ENCODE results near the gene GTF2A1L. TPM values are rescaled to one million over a fixed set of nuclear protein-coding genes. Genes with fewer than 3 reads are reported as not detected.
"Not testable (repeated sequence)": the region's sequence is repeated elsewhere in the genome, so short reads cannot be mapped to it uniquely, and the experiment has no call there.

The GTF2A1L gene
- total RNA-seq, 1 donor from 2014 or later: not detected

DNA sequence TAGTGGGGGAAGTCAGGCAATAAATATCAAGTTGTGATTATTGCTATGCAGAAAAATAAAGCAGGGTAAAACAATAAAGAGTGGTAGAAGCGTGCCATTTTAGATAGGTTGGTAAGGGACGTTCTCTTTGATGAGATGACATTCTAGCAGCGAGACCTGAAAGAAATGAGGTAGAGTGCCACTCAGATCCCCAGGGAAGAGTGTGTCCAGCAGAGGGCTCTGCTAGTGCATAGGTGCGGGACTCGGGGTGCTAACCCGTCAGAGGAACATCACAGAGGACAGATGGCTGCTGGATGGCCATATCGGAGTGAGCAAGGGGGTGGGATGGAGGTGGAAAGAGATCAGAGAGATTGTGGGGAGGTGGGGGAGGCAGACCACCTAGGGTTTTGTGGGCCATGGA is 16.3 kb upstream of the GTF2A1L start:
- H3K27me3 Mint-ChIP-seq (ENCODE audit: unreplicated experiment): no peaks in the 10 kb centered on the region
- H3K36me3 Mint-ChIP-seq (ENCODE audit: low read depth, unreplicated experiment): no peaks in the 10 kb centered on the region
- no peaks in the 10 kb centered on the region for H3K4me1 Mint-ChIP-seq (ENCODE audit: unreplicated experiment)
- DNase-seq (ENCODE audit: low spot score): peak; percentile 28
- TF ChIP-seq CTCF (IDR thresholded peaks at IDR 0.05; ENCODE audit: unreplicated experiment): no peak
- no peak overlapping the region for H3K4me3 Mint-ChIP-seq (ENCODE audit: unreplicated experiment)
- no peak overlapping the region for H3K27ac Mint-ChIP-seq (ENCODE audit: unreplicated experiment)
- no peaks in the 10 kb centered on the region for H3K9me3 Mint-ChIP-seq (ENCODE audit: unreplicated experiment)

DNA sequence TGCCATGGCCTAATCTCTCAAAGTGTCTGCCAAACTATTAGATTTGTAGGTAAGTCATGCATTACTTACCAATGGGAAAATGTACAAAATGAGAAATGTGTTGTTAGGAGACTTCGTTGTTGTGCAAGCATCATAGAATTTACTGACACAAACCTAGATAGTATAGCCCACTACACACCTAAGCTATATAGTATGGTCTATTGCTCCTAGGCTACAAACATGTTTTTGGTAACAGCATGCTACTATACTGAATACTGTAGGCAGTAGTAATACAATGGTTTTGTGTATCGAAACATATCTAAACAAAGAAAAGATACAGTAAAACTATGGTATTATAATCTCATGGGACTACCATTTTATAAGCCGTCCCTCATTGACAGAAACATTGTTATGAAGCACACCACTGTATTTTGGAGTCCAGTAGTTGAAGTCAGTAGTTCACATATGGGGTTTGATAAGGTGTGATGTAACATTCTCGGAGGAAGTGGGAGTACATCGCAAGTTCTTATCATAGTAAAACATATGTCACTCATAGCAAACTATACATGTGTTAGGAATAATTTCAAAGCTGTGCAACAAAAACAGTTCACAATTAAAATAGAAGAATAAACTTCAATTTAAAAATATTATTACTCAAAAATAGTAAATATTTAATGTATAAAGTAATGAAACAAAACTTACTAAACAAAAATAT is 12.0 kb upstream of the GTF2A1L start:
- Mint-ChIP-seq H3K36me3 (ENCODE audit: low read depth, unreplicated experiment) (no peaks in the 10 kb centered on the region), H3K27me3 (ENCODE audit: unreplicated experiment) (peaks cover 1% of the 10 kb centered on the region), H3K9me3 (ENCODE audit: unreplicated experiment) (no peaks in the 10 kb centered on the region), H3K4me1 (ENCODE audit: unreplicated experiment) (no peaks in the 10 kb centered on the region), H3K27ac (ENCODE audit: unreplicated experiment) (no peak overlapping the region), H3K4me3 (ENCODE audit: unreplicated experiment) (no peak overlapping the region)
- no peak for DNase-seq (ENCODE audit: low spot score)
- TF ChIP-seq CTCF (IDR thresholded peaks at IDR 0.05; ENCODE audit: unreplicated experiment): no peak

DNA sequence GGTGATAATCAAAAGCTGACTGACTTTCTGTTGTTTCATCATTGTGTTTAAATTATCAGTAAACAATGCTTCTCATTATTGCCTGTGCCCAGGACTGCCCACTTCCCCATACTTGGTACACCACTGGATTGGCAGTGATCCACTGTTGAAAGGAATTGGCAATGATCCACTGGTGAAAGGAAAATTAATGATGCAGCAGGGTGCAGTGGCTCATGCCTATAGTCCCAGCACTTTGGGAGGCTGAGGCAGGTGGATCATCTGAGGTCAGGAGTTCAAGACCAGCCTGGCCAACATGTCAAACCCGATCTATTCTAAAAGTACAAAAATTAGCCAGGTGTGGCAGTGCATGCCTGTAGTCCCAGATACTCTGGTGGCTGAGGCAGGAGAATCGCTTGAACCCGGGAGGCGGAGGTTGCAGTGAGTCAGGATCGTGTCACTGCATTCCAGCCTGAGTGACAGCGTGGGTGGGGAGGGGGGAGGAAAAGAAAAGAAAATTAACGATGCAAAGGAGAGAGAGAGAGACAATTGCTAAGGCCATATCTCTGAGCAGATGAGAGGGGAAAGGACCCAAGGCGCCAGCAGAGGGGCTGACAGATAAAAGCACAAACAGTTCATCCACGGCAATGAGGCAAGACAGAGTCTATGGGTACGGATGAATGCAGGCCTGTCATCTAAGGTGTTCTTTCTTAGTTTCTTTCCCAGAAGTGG is 10.2 kb upstream of the GTF2A1L start:
- H3K27me3 Mint-ChIP-seq (ENCODE audit: unreplicated experiment): peaks cover 1% of the 10 kb centered on the region

DNA sequence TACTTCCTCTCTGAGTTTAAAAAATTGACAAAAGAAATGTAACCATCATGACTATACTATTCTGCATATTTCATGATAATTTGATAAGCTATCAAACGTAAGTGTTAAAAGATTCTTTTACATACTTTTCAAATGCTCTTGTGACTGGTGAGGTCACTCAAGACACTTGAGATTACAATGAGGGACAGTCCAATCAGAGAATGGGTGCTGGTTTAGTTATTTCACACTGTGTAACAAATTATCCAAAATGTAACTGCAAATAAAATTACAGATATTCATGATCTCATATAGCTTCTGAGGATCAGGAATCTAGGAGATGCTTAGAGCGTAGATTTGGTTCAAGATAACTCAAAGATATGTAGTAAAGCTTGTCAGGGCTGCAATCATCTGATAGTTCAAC is 4.4 kb upstream of the GTF2A1L start:
- TF ChIP-seq CTCF (IDR thresholded peaks at IDR 0.05; ENCODE audit: unreplicated experiment): no peak
- Mint-ChIP-seq H3K27me3 (ENCODE audit: unreplicated experiment) (peaks cover 3% of the 10 kb centered on the region), H3K4me1 (ENCODE audit: unreplicated experiment) (no peaks in the 10 kb centered on the region), H3K4me3 (ENCODE audit: unreplicated experiment) (no peak overlapping the region), H3K27ac (ENCODE audit: unreplicated experiment) (no peak overlapping the region), H3K36me3 (ENCODE audit: low read depth, unreplicated experiment) (peaks cover 5% of the 10 kb centered on the region), H3K9me3 (ENCODE audit: unreplicated experiment) (no peaks in the 10 kb centered on the region)
- DNase-seq (ENCODE audit: low spot score): no peak

More for the DNA sequence above, 10.2 kb upstream of the GTF2A1L start:
- no peak for TF ChIP-seq CTCF (IDR thresholded peaks at IDR 0.05; ENCODE audit: unreplicated experiment)
- Mint-ChIP-seq H3K4me3 (ENCODE audit: unreplicated experiment) (no peak overlapping the region), H3K9me3 (ENCODE audit: unreplicated experiment) (no peaks in the 10 kb centered on the region), H3K4me1 (ENCODE audit: unreplicated experiment) (no peaks in the 10 kb centered on the region), H3K36me3 (ENCODE audit: low read depth, unreplicated experiment) (no peaks in the 10 kb centered on the region), H3K27ac (ENCODE audit: unreplicated experiment) (no peak overlapping the region)
- no peak for DNase-seq (ENCODE audit: low spot score)

DNA sequence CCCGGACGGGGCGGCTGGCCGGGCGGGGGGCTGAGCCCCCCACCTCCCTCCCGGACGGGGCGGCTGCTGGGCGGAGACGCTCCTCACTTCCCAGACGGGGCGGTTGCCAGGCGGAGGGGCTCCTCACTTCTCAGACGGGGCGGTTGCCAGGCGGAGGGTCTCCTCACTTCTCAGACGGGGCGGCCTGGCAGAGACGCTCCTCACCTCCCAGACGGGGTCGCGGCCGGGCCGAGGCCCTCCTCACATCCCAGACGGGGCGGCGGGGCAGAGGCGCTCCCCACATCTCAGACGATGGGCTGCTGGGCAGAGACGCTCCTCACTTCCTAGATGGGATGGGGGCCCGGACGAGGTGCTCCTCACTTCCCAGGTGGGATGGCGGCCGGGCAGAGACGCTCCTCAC is 3.1 kb upstream of the GTF2A1L start:
- H3K4me3 Mint-ChIP-seq (ENCODE audit: unreplicated experiment); H3K9me3 Mint-ChIP-seq (ENCODE audit: unreplicated experiment); H3K36me3 Mint-ChIP-seq (ENCODE audit: low read depth, unreplicated experiment); DNase-seq (ENCODE audit: low spot score); H3K27ac Mint-ChIP-seq (ENCODE audit: unreplicated experiment); H3K4me1 Mint-ChIP-seq (ENCODE audit: unreplicated experiment); H3K27me3 Mint-ChIP-seq (ENCODE audit: unreplicated experiment): not testable (repeated sequence)
